NCI-H748 treated with DMSO at 0.1 percent for 48 hours (cell line): ENCODE results near the gene LRIG1.

Experiments used
- DNase-seq: peaks from one replicate; lab custom pipeline; 2025; lab: John Stamatoyannopoulos, UW

Gene LRIG1

GRCh38 chr3:66402596-66403290 lies 98.1 kb downstream of the LRIG1 start:
- DNase-seq, result no peak

- no peak for DNase-seq
Observed at GRCh38 chr3:66401675-66402491, 98.9 kb downstream of the LRIG1 start.

- DNase-seq, result no peak
Observed at GRCh38 chr3:66401157-66401550, 99.7 kb downstream of the LRIG1 start.

- DNase-seq, result no peak
Observed at GRCh38 chr3:66400411-66401156, 100.2 kb downstream of the LRIG1 start.

GRCh38 chr3:66399529-66400232 lies 101.1 kb downstream of the LRIG1 start:
- DNase-seq, result no peak

- DNase-seq, result no peak
Observed at GRCh38 chr3:66398228-66399025, 102.4 kb downstream of the LRIG1 start.

GRCh38 chr3:66397745-66398144 lies 103.1 kb downstream of the LRIG1 start:
- DNase-seq, result no peak

GRCh38 chr3:66396888-66397287 lies 103.9 kb downstream of the LRIG1 start:
- DNase-seq, result no peak

GRCh38 chr3:66396161-66396760 lies 104.6 kb downstream of the LRIG1 start:
- no peak for DNase-seq

GRCh38 chr3:66395635-66396034 lies 105.2 kb downstream of the LRIG1 start:
- DNase-seq, result no peak

- DNase-seq, result no peak
Observed at GRCh38 chr3:66394753-66395249, 106.0 kb downstream of the LRIG1 start.

- DNase-seq, result no peak
Observed at GRCh38 chr3:66394019-66394752, 106.6 kb downstream of the LRIG1 start.

GRCh38 chr3:66393333-66394005 lies 107.4 kb downstream of the LRIG1 start:
- DNase-seq, result no peak

GRCh38 chr3:66392966-66393332 lies 107.9 kb downstream of the LRIG1 start:
- DNase-seq, result no peak

GRCh38 chr3:66392512-66392911 lies 108.3 kb downstream of the LRIG1 start:
- no peak for DNase-seq

GRCh38 chr3:66390013-66390412 lies 110.8 kb downstream of the LRIG1 start:
- no peak for DNase-seq

- DNase-seq, result no peak
Observed at GRCh38 chr3:66386925-66387650, 113.7 kb downstream of the LRIG1 start.

GRCh38 chr3:66386011-66386924 lies 114.6 kb downstream of the LRIG1 start:
- DNase-seq, result no peak
